ENCODE results near the gene SHANK2. TPM values are rescaled to one million over a fixed set of nuclear protein-coding genes. Genes with fewer than 3 reads are reported as not detected.

SHANK2 gene
- total RNA-seq, 1 donor from 2014 or later: 2.6 TPM

- H3K27me3 ChIP-seq (ENCODE audit: control insufficient read depth in 3 of 3, insufficient read depth in 3 of 3, low read length in 3 of 3): peaks cover 68 to 75% (median 74%) of the 10 kb centered on the region in 3 donors
- H3K36me3 ChIP-seq (ENCODE audit: control insufficient read depth in 3 of 3, insufficient read depth in 3 of 3, low read length in 3 of 3): no peaks in the 10 kb centered on the region
- peaks cover 3 to 8% (median 5%) of the 10 kb centered on the region in 3 donors for H3K4me1 ChIP-seq (ENCODE audit: control insufficient read depth in 3 of 3, insufficient read depth in 3 of 3, low read length in 3 of 3)
- no peak overlapping the region for H3K4me3 ChIP-seq (ENCODE audit: low read length in 3 of 3)
- H3K27ac ChIP-seq (ENCODE audit: low read depth, low read length): no peak overlapping the region
- H3K9ac ChIP-seq (ENCODE audit: low read depth in 1 of 3, low read length in 3 of 3): no peak overlapping the region
- no peaks in the 10 kb centered on the region for H3K9me3 ChIP-seq (ENCODE audit: control insufficient read depth in 3 of 3, low read length in 3 of 3)
Observed at GRCh38 chr11:71252770-71253730, 673 bp upstream of the SHANK2 start.

DNA sequence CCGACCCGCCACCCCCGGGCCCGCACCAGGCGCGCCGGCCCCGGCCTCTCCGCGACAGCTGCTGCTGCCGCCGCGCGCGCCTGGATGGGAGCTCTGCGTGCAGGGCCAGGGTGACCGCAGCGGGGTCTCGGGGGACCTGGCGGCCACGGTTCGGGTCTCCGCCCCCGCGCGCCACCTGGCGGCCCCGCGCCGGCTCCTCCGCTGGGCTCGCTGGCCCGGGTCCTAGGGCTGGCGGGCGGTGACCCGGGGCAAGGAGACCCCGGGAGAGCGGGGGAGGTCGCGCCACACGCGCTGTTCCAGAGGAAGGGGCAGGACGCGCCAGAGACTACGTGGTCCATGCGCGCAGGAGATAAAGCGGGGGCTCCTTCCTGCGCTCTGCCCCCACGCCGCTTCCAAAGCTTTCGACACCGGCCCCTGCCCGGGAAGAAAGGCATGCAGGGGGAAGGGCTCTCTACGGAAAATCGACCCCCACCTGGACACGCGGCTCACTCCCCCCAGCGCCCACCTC, 562 bp downstream of the SHANK2 start:
- Histone ChIP-seq H3K4me3 (ENCODE audit: low read length in 3 of 3) (peak overlapping the region in 2 of 3 donors; percentile 3 to 32), H3K27ac (ENCODE audit: low read depth, low read length) (no peak overlapping the region), H3K9me3 (ENCODE audit: control insufficient read depth in 3 of 3, low read length in 3 of 3) (no peaks in the 10 kb centered on the region), H3K9ac (ENCODE audit: low read depth in 1 of 3, low read length in 3 of 3) (no peak overlapping the region), H3K27me3 (ENCODE audit: control insufficient read depth in 3 of 3, insufficient read depth in 3 of 3, low read length in 3 of 3) (peaks cover 75 to 82% (median 79%) of the 10 kb centered on the region in 3 donors), H3K4me1 (ENCODE audit: control insufficient read depth in 3 of 3, insufficient read depth in 3 of 3, low read length in 3 of 3) (peaks cover 10 to 15% (median 10%) of the 10 kb centered on the region in 3 donors), H3K36me3 (ENCODE audit: control insufficient read depth in 3 of 3, insufficient read depth in 3 of 3, low read length in 3 of 3) (no peaks in the 10 kb centered on the region)

DNA sequence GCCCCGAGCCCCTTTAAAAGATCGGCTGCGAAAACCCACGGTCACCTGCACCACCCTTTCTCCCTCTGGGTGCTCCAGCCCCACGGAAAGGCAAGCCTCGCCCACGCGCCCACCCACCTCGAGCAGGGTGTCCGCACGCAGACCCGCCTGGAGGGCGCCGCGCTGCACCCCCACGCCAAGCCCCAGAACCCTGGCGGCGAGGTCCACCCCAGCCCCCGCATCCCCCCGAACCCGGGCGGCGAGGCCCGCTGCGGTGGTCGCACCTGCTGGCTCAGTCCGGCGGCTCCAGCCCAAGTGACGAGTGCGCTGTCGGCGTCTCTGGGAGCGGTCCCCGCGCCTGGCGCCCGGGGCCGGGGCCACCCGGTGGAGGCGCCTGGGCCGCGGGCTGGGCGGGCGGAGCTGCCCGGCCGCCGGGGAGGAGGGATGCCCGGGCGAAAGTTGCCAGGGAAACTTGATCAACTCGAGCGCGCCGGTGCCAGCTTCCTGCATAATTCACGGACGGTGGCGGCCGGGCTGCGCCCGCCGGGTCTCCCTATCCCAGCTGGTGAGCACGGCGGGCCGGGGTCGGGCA, 1.1 kb downstream of the SHANK2 start:
- no peak overlapping the region for H3K4me3 ChIP-seq (ENCODE audit: low read length in 3 of 3)
- H3K9me3 ChIP-seq (ENCODE audit: control insufficient read depth in 3 of 3, low read length in 3 of 3): no peaks in the 10 kb centered on the region
- H3K4me1 ChIP-seq (ENCODE audit: control insufficient read depth in 3 of 3, insufficient read depth in 3 of 3, low read length in 3 of 3): peaks cover 10 to 15% (median 10%) of the 10 kb centered on the region in 3 donors
- H3K36me3 ChIP-seq (ENCODE audit: control insufficient read depth in 3 of 3, insufficient read depth in 3 of 3, low read length in 3 of 3): no peaks in the 10 kb centered on the region
- H3K27ac ChIP-seq (ENCODE audit: low read depth, low read length): no peak overlapping the region
- no peak overlapping the region for H3K9ac ChIP-seq (ENCODE audit: low read depth in 1 of 3, low read length in 3 of 3)
- peaks cover 78 to 87% (median 82%) of the 10 kb centered on the region in 3 donors for H3K27me3 ChIP-seq (ENCODE audit: control insufficient read depth in 3 of 3, insufficient read depth in 3 of 3, low read length in 3 of 3)

GRCh38 chr11:71250523-71251150, 1.7 kb downstream of the SHANK2 start:
- Histone ChIP-seq H3K27ac (ENCODE audit: low read depth, low read length) (no peak overlapping the region), H3K27me3 (ENCODE audit: control insufficient read depth in 3 of 3, insufficient read depth in 3 of 3, low read length in 3 of 3) (peaks cover 77 to 87% (median 83%) of the 10 kb centered on the region in 3 donors), H3K36me3 (ENCODE audit: control insufficient read depth in 3 of 3, insufficient read depth in 3 of 3, low read length in 3 of 3) (no peaks in the 10 kb centered on the region), H3K9ac (ENCODE audit: low read depth in 1 of 3, low read length in 3 of 3) (no peak overlapping the region), H3K4me3 (ENCODE audit: low read length in 3 of 3) (no peak overlapping the region), H3K9me3 (ENCODE audit: control insufficient read depth in 3 of 3, low read length in 3 of 3) (no peaks in the 10 kb centered on the region), H3K4me1 (ENCODE audit: control insufficient read depth in 3 of 3, insufficient read depth in 3 of 3, low read length in 3 of 3) (peaks cover 10 to 15% (median 10%) of the 10 kb centered on the region in 3 donors)

DNA sequence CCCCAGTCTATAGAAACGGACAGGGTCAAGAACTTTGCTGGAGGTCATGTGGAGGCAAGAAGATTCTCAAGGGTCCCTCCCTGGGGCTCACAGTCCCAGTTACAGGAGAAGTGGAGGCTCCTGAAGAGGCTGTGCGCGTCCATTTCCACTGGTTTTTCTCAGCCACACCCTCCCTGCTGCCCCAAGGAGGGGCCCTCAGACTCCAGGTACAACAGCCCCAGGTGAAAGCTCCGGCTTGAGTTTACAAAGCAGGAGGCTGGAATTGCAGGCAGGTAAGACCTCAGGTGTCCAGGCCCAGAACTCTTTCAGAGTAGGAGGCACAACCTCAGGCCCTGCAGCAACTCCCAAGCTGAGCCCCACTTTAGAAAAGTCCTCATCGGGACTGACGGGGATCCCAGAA, 3.1 kb downstream of the SHANK2 start:
- peaks cover 10 to 15% (median 10%) of the 10 kb centered on the region in 3 donors for H3K4me1 ChIP-seq (ENCODE audit: control insufficient read depth in 3 of 3, insufficient read depth in 3 of 3, low read length in 3 of 3)
- no peak overlapping the region for H3K9ac ChIP-seq (ENCODE audit: low read depth in 1 of 3, low read length in 3 of 3)
- no peak overlapping the region for H3K27ac ChIP-seq (ENCODE audit: low read depth, low read length)
- H3K9me3 ChIP-seq (ENCODE audit: control insufficient read depth in 3 of 3, low read length in 3 of 3): no peaks in the 10 kb centered on the region
- no peak overlapping the region for H3K4me3 ChIP-seq (ENCODE audit: low read length in 3 of 3)
- H3K36me3 ChIP-seq (ENCODE audit: control insufficient read depth in 3 of 3, insufficient read depth in 3 of 3, low read length in 3 of 3): no peaks in the 10 kb centered on the region
- H3K27me3 ChIP-seq (ENCODE audit: control insufficient read depth in 3 of 3, insufficient read depth in 3 of 3, low read length in 3 of 3): peaks cover 66 to 78% (median 76%) of the 10 kb centered on the region in 3 donors

GRCh38 chr11:71248656-71249055, 3.7 kb downstream of the SHANK2 start:
- no peaks in the 10 kb centered on the region for H3K9me3 ChIP-seq (ENCODE audit: control insufficient read depth in 3 of 3, low read length in 3 of 3)
- no peak overlapping the region for H3K9ac ChIP-seq (ENCODE audit: low read depth in 1 of 3, low read length in 3 of 3)
- H3K4me3 ChIP-seq (ENCODE audit: low read length in 3 of 3): no peak overlapping the region
- H3K27me3 ChIP-seq (ENCODE audit: control insufficient read depth in 3 of 3, insufficient read depth in 3 of 3, low read length in 3 of 3): peaks cover 60 to 78% (median 72%) of the 10 kb centered on the region in 3 donors
- H3K27ac ChIP-seq (ENCODE audit: low read depth, low read length): no peak overlapping the region
- H3K36me3 ChIP-seq (ENCODE audit: control insufficient read depth in 3 of 3, insufficient read depth in 3 of 3, low read length in 3 of 3): no peaks in the 10 kb centered on the region
- peaks cover 10 to 15% (median 10%) of the 10 kb centered on the region in 3 donors for H3K4me1 ChIP-seq (ENCODE audit: control insufficient read depth in 3 of 3, insufficient read depth in 3 of 3, low read length in 3 of 3)

- Histone ChIP-seq H3K9ac (ENCODE audit: low read depth in 1 of 3, low read length in 3 of 3) (no peak overlapping the region), H3K4me3 (ENCODE audit: low read length in 3 of 3) (no peak overlapping the region), H3K36me3 (ENCODE audit: control insufficient read depth in 3 of 3, insufficient read depth in 3 of 3, low read length in 3 of 3) (no peaks in the 10 kb centered on the region), H3K4me1 (ENCODE audit: control insufficient read depth in 3 of 3, insufficient read depth in 3 of 3, low read length in 3 of 3) (peaks cover 10 to 15% (median 10%) of the 10 kb centered on the region in 3 donors), H3K27ac (ENCODE audit: low read depth, low read length) (no peak overlapping the region), H3K27me3 (ENCODE audit: control insufficient read depth in 3 of 3, insufficient read depth in 3 of 3, low read length in 3 of 3) (peaks cover 56 to 75% (median 70%) of the 10 kb centered on the region in 3 donors), H3K9me3 (ENCODE audit: control insufficient read depth in 3 of 3, low read length in 3 of 3) (no peaks in the 10 kb centered on the region)
Observed at GRCh38 chr11:71248251-71248570, 4.2 kb downstream of the SHANK2 start.

DNA sequence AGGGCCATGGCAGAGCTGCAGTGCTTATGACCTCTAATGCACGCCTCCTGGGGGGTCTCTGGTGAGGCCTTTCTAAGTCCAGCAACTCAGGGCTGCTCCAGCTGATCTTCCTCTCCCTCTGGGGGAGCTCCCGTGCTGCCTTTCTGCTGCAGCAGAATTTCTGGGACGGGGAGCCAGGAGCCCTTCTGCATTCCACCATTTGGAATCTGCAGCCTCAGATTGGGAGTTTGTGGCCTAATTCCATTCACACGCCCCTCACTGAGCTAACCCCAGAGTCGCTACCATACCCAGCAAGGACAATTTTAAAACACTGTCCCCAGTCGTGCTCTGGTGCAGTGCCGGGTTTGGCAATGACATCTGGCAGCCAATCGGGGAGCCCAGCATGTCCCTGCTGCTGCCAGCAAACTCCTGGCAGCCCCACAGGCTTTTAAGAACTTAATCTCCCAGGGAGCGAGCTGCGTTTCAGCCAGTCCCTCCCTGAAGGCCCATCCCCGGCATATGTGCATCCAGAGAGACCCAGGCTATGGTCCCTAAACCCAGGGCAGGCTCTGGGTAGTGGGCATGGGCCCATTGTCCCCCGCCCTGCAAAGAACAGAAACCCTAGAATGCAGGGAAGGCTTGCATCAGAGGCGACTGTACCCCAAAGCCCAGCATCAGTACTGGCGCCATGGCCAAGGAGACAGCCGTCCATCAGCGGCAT, 4.7 kb downstream of the SHANK2 start:
- H3K27me3 ChIP-seq (ENCODE audit: control insufficient read depth in 3 of 3, insufficient read depth in 3 of 3, low read length in 3 of 3): peaks cover 52 to 71% (median 65%) of the 10 kb centered on the region in 3 donors
- no peaks in the 10 kb centered on the region for H3K9me3 ChIP-seq (ENCODE audit: control insufficient read depth in 3 of 3, low read length in 3 of 3)
- H3K9ac ChIP-seq (ENCODE audit: low read depth in 1 of 3, low read length in 3 of 3): no peak overlapping the region
- H3K27ac ChIP-seq (ENCODE audit: low read depth, low read length): no peak overlapping the region
- no peak overlapping the region for H3K4me3 ChIP-seq (ENCODE audit: low read length in 3 of 3)
- no peaks in the 10 kb centered on the region for H3K36me3 ChIP-seq (ENCODE audit: control insufficient read depth in 3 of 3, insufficient read depth in 3 of 3, low read length in 3 of 3)
- H3K4me1 ChIP-seq (ENCODE audit: control insufficient read depth in 3 of 3, insufficient read depth in 3 of 3, low read length in 3 of 3): peaks cover 10 to 15% (median 10%) of the 10 kb centered on the region in 3 donors

DNA sequence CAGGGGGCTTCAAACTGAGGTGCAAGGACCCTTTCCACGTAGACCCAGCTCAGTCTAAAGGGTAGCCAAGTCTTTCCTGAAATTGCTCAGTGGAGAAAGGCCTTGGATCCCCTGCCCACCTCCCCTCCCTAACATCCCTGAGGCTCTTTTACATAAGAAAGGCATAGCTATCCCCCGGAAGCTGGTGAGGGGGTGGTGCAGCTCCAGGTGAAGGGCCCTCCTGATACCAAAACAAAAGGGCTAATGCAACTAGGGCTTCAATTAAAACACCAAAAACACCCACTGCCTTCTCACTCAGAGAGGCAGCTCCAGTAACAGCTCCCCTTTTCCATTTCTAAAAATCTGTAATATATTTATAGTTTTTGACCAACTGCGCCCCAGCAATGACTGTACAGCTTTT, 5.8 kb downstream of the SHANK2 start:
- no peak overlapping the region for H3K4me3 ChIP-seq (ENCODE audit: low read length in 3 of 3)
- H3K36me3 ChIP-seq (ENCODE audit: control insufficient read depth in 3 of 3, insufficient read depth in 3 of 3, low read length in 3 of 3): no peaks in the 10 kb centered on the region
- H3K9me3 ChIP-seq (ENCODE audit: control insufficient read depth in 3 of 3, low read length in 3 of 3): no peaks in the 10 kb centered on the region
- peaks cover 6 to 12% (median 10%) of the 10 kb centered on the region in 3 donors for H3K4me1 ChIP-seq (ENCODE audit: control insufficient read depth in 3 of 3, insufficient read depth in 3 of 3, low read length in 3 of 3)
- H3K27ac ChIP-seq (ENCODE audit: low read depth, low read length): no peak overlapping the region
- peaks cover 48 to 70% (median 62%) of the 10 kb centered on the region in 3 donors for H3K27me3 ChIP-seq (ENCODE audit: control insufficient read depth in 3 of 3, insufficient read depth in 3 of 3, low read length in 3 of 3)
- H3K9ac ChIP-seq (ENCODE audit: low read depth in 1 of 3, low read length in 3 of 3): no peak overlapping the region

Measured in skeletal muscle tissue (tissue), 4 donors.